Measurements from ENCODE around the gene PLEKHA6. TPM values are rescaled to one million over a fixed set of nuclear protein-coding genes. Genes with fewer than 3 reads are reported as not detected.

Gene PLEKHA6
- 61.5 TPM for total RNA-seq

GRCh38 chr1:204359474-204360255 lies at the start of gene PLEKHA6:
Gene PLEKHA6, minus strand, starts transcription at chr1:204359929. Its CDS starts 86,202 bp downstream, at chr1:204273727.
- DNase-seq (ENCODE audit: low spot score): no peak

GRCh38 chr1:204409123-204409522 lies 49.4 kb upstream of the PLEKHA6 start:
- DNase-seq (ENCODE audit: low spot score): no peak

DNA sequence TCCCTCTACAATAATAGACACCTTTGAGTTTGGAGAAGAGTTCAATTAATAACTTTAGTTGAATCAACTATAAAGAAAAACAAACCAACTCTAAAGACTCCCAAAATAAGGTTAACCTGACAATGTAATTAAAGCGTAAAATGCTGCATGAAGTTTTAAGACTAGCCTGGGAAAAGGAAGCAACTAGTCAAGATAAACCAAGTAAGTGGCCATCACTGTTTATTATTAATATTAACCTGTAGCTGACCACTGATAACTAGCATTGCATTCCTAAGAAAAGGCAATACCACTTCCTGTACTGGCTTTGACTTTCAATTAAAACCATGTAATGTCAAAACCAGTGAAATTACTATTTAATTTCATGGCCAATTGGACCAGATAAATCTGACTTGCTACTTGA lies 48.9 kb upstream of the PLEKHA6 start:
- no peak for DNase-seq (ENCODE audit: low spot score)

DNA sequence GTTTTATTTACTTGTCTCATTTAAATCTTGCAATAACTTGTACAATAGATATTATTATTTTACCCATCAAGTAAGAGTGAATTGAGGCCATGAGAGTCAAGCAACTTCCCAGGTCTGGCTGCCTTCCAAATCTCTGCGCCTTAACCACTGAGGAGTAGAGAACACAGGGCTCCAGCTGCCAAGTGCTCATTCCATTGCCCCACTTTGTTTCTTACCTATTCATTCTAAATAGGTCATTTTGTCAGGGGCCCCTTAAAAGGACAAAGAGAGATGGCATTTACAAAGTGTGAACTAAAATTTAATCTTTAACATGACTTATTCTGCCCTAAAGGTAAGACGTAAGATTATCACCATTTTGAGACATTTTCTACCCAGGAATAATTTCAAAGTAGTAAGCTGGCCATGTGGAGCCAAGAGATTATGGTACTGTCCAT lies 48.4 kb upstream of the PLEKHA6 start:
- peak; percentile 73 for DNase-seq (ENCODE audit: low spot score)

GRCh38 chr1:204407295-204407971 lies 47.7 kb upstream of the PLEKHA6 start:
- DNase-seq (ENCODE audit: low spot score): no peak

- DNase-seq (ENCODE audit: low spot score): no peak
These were observed 46.9 kb upstream of the PLEKHA6 start for GRCh38 chr1:204406621-204407020.

DNA sequence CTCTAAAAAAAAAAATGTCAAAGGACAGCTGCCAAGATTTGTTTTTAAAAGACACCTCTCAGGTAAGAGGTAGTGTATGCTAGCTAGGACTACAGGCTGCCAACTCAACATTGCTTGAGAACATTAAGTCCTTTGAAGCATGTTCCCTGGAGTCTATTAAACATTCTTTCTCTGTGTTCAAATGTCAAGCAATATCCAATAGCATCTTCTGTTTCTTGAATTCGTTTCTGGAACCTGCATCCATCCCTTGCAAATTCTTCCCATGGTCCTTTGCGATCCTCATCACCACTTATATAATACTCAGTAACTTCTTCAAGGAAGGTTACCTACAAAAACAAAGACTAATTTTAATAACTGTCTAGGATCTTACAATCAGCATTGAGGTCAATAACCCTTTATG lies 46.3 kb upstream of the PLEKHA6 start:
- no peak for DNase-seq (ENCODE audit: low spot score)

DNA sequence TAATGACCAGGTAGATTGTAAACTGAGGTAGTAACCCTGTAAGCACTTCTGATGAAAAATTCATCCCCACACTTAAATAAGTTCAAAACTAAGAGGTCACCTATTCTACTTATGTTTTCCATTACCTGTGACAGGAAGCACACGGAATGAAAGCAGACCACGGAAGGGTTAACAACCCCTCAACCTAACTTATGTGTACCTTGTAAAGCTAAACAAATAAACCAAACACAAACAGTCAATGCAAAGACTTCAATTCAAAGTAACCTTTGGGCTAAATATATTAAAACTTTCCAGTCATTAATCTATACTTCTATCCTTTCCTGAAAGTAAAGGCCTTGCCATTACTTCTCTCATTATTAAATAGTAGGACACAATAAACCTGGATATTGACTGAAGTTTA lies 44.9 kb upstream of the PLEKHA6 start:
- no peak for DNase-seq (ENCODE audit: low spot score)

GRCh38 chr1:204402391-204402790 lies 42.7 kb upstream of the PLEKHA6 start:
- no peak for DNase-seq (ENCODE audit: low spot score)

DNA sequence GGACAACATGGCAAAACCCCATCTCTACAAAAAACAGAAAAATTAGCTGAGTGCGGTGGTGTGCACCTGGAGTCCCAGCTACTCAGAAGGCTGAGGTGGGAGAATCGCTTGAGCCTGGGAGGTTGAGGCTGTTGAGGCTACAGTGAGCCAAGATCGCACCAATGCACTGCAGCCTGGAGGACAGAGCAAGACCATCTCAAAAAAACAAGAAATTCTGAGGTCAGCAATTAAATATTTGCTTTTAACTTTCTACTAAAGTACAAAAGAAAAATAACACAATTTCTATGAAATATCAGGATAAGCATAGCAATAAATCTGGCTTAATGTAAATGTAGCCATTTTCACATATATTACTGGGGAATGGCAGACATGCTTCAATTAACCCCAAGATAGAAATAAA lies 42.0 kb upstream of the PLEKHA6 start:
- no peak for DNase-seq (ENCODE audit: low spot score)

DNA sequence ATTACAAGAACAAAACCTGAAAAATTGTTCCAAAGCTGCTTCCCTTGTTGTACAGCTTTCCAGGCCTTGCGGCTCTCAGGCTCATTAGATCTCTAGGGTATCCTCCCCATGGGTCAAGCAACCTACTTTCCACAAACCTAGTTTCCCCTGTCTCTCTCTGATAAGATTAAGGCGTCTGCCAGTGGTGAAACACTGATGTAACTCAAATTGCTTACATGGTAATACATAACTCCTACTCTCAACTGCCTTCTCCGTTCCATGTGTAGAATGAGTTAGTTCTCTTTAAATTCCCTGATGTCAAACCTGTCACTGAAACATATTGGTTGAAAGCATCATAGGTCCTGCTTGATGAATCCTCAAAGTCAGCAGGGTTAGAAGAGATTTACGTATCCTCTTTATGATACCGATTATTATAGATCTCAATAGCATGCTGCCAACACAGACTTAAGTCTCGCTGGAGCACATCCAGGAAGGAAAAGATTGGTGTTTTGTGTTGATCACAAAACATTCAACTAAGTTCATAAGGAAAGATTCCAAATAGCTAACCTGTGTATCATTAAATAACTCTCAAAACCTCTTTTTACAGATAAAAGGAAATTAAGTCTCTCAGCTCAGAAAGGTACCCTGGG lies 41.3 kb upstream of the PLEKHA6 start:
- no peak for DNase-seq (ENCODE audit: low spot score)

GRCh38 chr1:204398197-204399125 lies 38.7 kb upstream of the PLEKHA6 start:
- DNase-seq (ENCODE audit: low spot score): peak; percentile 81

GRCh38 chr1:204396015-204396583 lies 36.4 kb upstream of the PLEKHA6 start:
- no peak for DNase-seq (ENCODE audit: low spot score)

- no peak for DNase-seq (ENCODE audit: low spot score)
These were observed 31.9 kb upstream of the PLEKHA6 start for GRCh38 chr1:204391629-204392028.

DNA sequence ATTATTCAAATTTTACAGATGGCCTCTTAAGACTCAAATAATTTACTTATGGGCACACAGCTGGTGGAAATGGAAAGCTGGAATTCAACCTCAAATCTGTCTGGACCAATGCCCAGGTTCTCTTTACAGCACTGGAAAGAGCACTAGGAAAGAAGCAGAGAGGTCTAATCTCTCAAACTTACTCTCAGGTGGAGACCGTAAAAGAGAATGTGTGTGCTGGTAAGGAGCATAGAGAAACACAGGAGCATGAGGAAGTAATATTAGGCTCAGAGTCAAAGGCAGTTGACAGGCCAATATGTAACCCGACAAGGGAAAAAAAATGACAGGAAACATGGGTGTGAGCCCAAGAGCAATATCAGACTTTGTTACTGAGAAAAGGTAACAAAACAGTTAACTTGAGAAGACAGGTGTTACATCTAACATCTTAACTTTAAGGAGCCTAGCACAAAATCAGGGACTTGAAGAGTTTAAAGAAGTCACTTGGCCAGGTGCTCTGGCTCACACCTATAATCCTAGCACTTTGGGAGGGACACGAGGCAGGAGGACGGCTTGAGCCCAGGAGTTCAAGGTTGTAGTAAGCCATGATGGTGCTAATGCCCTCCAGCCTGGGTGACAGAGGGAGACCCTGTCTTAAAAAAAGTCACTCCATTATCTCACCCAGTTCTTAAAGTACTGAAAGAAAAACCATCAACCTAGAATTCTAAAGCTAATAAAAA lies 31.2 kb upstream of the PLEKHA6 start:
- DNase-seq (ENCODE audit: low spot score): no peak

- no peak for DNase-seq (ENCODE audit: low spot score)
These were observed 26.0 kb upstream of the PLEKHA6 start for GRCh38 chr1:204385727-204386126.

- no peak for DNase-seq (ENCODE audit: low spot score)
These were observed 25.1 kb upstream of the PLEKHA6 start for GRCh38 chr1:204384636-204385352.

DNA sequence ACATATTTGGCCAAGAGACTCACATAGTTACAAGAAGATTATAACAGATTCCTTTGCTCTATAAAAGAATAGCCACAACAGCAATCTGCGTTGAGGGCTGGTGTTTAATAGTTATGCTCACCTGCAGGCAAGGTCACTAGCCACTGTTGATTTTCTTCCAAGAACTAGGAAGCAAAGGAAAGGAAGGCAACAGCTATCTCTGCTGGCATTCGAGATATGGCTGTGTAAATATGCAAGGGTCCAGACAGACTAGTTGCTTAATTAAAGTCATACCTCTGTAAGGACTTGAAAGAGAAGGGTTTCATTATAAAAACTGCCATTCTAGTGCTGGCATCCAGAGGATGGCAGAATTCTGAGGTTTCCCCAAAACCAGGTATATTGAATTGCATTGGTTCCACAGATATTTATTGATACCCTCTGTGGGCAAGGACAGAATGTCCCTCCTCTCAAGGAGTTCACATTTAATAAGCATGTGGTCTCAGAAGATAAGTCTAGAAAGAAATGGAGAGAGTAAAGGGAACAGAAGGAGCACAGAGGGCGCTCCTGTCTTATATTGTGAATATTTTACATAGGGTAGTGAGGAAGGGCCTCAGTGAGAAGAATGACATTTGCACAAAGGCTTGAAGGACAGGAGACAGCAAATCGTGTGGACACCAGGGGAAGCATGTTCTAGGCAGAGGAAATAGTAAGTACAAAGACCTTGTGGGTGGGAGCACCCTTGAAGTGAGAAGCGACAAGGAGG lies 23.6 kb upstream of the PLEKHA6 start:
- DNase-seq (ENCODE audit: low spot score): no peak

- DNase-seq (ENCODE audit: low spot score): no peak
These were observed 23.0 kb upstream of the PLEKHA6 start for GRCh38 chr1:204382714-204383083.

Data from ureter (tissue), 1 donor.